Activated B cell treated with CpG ODN at 0.5 μM for 24 hours (primary cell): ENCODE measurements around the gene TRAPPC10. TPM values are rescaled to one million over a fixed set of nuclear protein-coding genes. Genes with fewer than 3 reads are reported as not detected.

Experiments used
- ATAC-seq: fragments of 200-7000 bp; cut with Tn5 transposase; one replicate; pipeline ENCODE4 v1.10.0; 2021; ENCODE audit warnings: low read depth, mild to moderate bottlenecking, moderate library complexity
- CTCF ChIA-PET: fragments of 350-600 bp; sonication (Branson Sonifier 250); formaldehyde crosslinking; loops from one replicate; lab custom pipeline; 2021; ENCODE audit warnings: antibody characterized with exemption; lab: Charles Lee
- POLR2A ChIA-PET: fragments of 350-600 bp; sonication (Branson Sonifier 250); formaldehyde crosslinking; loops from one replicate; lab custom pipeline; 2021; ENCODE audit warnings: antibody characterized with exemption; lab: Charles Lee
- DNase-seq: peaks from one replicate; pipeline ENCODE4 v3.0.0; 2022
- H3K27ac Mint-ChIP-seq: one replicate; pipeline ENCODE4 v1.8.0; 2020; ENCODE audit warnings: mixed read lengths
- H3K27me3 Mint-ChIP-seq: one replicate; pipeline ENCODE4 v1.8.0; 2021; ENCODE audit warnings: mixed read lengths
- H3K36me3 Mint-ChIP-seq: one replicate; pipeline ENCODE4 v1.8.0; 2021; ENCODE audit warnings: low read depth, mixed read lengths
- H3K4me1 Mint-ChIP-seq: one replicate; pipeline ENCODE4 v1.8.0; 2021; ENCODE audit warnings: mixed read lengths
- H3K4me3 Mint-ChIP-seq: one replicate; pipeline ENCODE4 v1.8.0; 2020; ENCODE audit warnings: mild to moderate bottlenecking, mixed read lengths
- H3K9me3 Mint-ChIP-seq: one replicate; pipeline ENCODE4 v1.8.0; 2020; ENCODE audit warnings: mixed read lengths
- intact Hi-C: fragments of 100-400 bp; cut with micrococcal nuclease; formaldehyde crosslinking; loops from one replicate; pipeline ENCODE4 v1.15.1; 2024
- total RNA-seq: library from RNA; stranded (reverse); gene quantifications from 2 replicates; pipeline ENCODE4 v1.2.3, GENCODE V29; 2022
- TF ChIP-seq, protein P1 (sequence below): fragments of 200-600 bp; IDR thresholded peaks from one replicate; pipeline ENCODE4 v1.8.0; 2022; ENCODE audit warnings: antibody characterized with exemption, mild to moderate bottlenecking

The TRAPPC10 gene
- total RNA-seq, 1 donor from 2014 or later: 96.0 TPM

DNA sequence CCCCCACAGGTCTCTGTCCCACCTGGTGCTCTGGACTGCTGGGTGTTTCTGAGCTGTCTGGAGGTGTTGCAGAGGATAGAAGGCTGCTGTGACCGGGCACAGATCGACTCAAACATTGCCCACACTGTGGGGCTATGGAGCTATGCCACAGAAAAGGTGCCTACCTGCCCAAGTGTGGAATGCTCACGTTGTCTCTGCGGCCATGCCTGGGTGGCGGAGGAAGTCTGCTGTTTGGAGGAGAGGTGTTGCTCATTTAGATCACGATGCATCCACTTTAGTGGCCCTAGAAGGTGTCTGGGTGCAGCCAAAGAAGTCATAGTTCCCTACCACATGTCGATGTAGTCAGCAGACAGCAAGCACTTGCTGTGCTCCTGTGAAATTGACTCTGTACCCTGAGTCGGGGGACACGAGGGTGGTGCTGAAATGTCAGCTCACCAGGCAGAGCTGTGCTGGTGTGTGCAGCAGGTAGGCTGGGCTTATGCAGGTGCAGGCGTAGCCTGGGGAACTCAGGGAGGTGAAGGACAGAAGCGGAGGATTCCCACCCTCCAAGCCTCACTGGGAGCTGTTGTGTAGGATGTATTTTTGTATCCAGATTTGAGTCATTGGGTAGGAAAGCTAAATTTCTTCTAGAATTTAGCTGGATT, 62.3 kb downstream of the TRAPPC10 start:
- no peaks in the 10 kb centered on the region for H3K27me3 Mint-ChIP-seq
- H3K36me3 Mint-ChIP-seq: peaks cover 88% of the 10 kb centered on the region
- intact Hi-C loops: no loop called here
- ChIA-PET CTCF (no interaction called here), POLR2A (interaction anchor here (1.3 kb wide), 1 partner anchor 15 kb away, joined by 4 read pairs; no protein-coding TSS in a partner anchor)
- TF ChIP-seq, protein P1, sequence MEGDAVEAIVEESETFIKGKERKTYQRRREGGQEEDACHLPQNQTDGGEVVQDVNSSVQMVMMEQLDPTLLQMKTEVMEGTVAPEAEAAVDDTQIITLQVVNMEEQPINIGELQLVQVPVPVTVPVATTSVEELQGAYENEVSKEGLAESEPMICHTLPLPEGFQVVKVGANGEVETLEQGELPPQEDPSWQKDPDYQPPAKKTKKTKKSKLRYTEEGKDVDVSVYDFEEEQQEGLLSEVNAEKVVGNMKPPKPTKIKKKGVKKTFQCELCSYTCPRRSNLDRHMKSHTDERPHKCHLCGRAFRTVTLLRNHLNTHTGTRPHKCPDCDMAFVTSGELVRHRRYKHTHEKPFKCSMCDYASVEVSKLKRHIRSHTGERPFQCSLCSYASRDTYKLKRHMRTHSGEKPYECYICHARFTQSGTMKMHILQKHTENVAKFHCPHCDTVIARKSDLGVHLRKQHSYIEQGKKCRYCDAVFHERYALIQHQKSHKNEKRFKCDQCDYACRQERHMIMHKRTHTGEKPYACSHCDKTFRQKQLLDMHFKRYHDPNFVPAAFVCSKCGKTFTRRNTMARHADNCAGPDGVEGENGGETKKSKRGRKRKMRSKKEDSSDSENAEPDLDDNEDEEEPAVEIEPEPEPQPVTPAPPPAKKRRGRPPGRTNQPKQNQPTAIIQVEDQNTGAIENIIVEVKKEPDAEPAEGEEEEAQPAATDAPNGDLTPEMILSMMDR: no peak
- peaks cover 5% of the 10 kb centered on the region for H3K4me1 Mint-ChIP-seq
- no peaks in the 10 kb centered on the region for H3K9me3 Mint-ChIP-seq
- no peak overlapping the region for H3K4me3 Mint-ChIP-seq
- ATAC-seq: no peak
- H3K27ac Mint-ChIP-seq: no peak overlapping the region
- no peak for DNase-seq

DNA sequence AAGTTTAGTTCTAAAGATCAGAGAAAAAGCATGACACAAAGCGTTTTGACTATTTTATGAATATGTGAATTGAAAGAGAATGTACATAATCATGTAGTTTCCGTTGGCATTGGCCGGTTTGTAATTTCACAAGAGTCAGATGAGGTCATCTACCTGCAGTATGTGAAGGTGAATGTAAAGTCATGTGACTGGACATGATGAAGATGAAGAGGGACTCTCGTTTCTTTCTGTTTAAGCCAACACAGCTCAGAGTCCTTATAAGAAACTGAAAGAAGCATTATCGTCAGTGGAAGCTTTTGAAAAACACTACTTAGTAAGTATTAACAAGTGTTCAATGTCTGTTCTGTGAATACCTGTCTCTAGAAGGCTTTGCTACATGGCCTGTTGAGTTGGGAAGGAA, 64.2 kb downstream of the TRAPPC10 start:
- ChIA-PET POLR2A (no interaction called here), CTCF (no interaction called here)
- Mint-ChIP-seq H3K9me3 (no peaks in the 10 kb centered on the region), H3K4me1 (peaks cover 12% of the 10 kb centered on the region), H3K27me3 (no peaks in the 10 kb centered on the region), H3K27ac (no peak overlapping the region), H3K36me3 (peaks cover 87% of the 10 kb centered on the region), H3K4me3 (no peak overlapping the region)
- TF ChIP-seq, protein P1: no peak
- DNase-seq: no peak
- ATAC-seq: no peak
- intact Hi-C loops: loop anchor here (2.0 kb wide), 1 partner anchor 16 kb away; no protein-coding TSS in a partner anchor

DNA sequence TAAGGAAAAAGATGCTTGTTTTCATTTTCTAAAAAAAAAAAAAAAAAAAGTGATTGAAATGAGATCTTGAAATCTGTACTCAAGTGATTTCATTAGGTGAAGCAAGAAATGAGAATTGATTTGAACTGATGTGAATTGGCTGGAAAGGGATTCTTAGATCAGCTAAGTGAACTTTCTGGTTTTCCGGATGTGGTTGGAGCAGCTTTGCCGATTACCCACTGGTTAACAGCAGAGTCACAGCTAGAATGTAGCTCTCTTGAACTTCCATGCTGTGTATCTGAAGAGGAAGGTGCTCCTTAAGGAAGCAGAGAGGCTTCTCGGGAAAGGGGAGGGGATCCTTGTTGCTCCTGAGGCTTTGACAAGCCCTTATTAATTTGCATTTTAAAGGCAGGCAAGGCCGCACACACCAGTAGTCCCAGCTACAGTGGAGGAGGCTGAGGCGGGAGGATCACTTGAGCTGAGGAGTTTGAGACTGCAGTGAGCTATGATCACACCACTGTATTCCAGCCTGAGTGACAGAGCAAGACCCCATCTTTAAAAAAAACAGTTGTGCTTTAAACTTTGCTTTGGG, 66.4 kb downstream of the TRAPPC10 start:
- ChIA-PET CTCF (no interaction called here), POLR2A (no interaction called here)
- Mint-ChIP-seq H3K4me3 (no peak overlapping the region), H3K27me3 (no peaks in the 10 kb centered on the region), H3K4me1 (peaks cover 15% of the 10 kb centered on the region), H3K9me3 (no peaks in the 10 kb centered on the region), H3K27ac (peak overlapping the region; percentile 41), H3K36me3 (peaks cover 87% of the 10 kb centered on the region)
- TF ChIP-seq, protein P1: no peak
- DNase-seq (no peak), ATAC-seq (no peak)
- intact Hi-C loops: no loop called here

DNA sequence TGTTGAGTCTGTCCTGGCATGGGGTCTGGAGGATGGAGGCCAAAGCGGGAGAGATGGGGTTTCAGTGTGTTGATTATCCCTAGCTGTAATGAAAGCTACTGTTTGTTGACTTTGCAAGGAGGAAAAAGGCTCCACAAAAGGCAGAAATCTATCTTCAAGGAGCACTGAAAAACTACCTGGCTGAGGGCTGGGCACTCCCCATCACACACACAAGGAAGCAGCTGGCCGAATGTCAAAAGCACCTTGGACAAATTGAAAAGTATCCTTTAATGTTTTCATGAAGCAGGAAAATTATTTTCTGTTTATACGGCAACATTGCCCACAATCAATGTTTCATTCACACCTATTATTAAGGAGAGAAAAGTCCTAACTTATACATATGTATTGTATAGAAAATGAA, 67.3 kb downstream of the TRAPPC10 start:
- TF ChIP-seq, protein P1: no peak
- Mint-ChIP-seq H3K27me3 (no peaks in the 10 kb centered on the region), H3K27ac (no peak overlapping the region), H3K4me1 (peaks cover 15% of the 10 kb centered on the region), H3K36me3 (peaks cover 88% of the 10 kb centered on the region), H3K4me3 (no peak overlapping the region), H3K9me3 (no peaks in the 10 kb centered on the region)
- intact Hi-C loops: no loop called here
- ATAC-seq (no peak), DNase-seq (no peak)
- ChIA-PET POLR2A (interaction anchor here (1.0 kb wide), 1 partner anchor 11 kb away, joined by 3 read pairs; no protein-coding TSS in a partner anchor), CTCF (interaction anchor here (0.7 kb wide), 1 partner anchor 45 kb away, joined by 3 read pairs; no protein-coding TSS in a partner anchor)

DNA sequence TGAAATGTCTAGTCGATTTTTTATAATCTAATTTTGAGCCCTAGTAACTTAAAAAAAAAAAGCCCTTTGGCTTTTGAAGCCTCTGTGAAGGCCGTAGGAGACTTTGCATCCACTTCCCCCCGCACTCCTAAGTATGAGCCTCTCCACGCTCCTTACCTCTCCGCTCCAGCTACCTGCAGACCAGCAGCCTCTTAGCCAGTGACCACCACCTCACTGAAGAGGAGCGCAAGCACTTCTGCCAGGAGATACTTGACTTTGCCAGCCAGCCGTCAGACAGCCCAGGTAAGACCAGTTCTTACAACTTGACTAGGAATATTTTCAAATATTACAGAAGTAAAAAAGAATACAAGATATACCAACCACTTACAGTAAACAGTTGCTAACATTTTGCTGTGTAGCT, 67.7 kb downstream of the TRAPPC10 start:
- TF ChIP-seq, protein P1: no peak
- ATAC-seq: no peak
- H3K36me3 Mint-ChIP-seq: peaks cover 88% of the 10 kb centered on the region
- ChIA-PET CTCF (interaction anchor here (0.7 kb wide), 1 partner anchor 45 kb away, joined by 3 read pairs; no protein-coding TSS in a partner anchor), POLR2A (interaction anchor here (1.0 kb wide), 1 partner anchor 10 kb away, joined by 3 read pairs; no protein-coding TSS in a partner anchor)
- DNase-seq: no peak
- no peak overlapping the region for H3K4me3 Mint-ChIP-seq
- H3K9me3 Mint-ChIP-seq: no peaks in the 10 kb centered on the region
- no peaks in the 10 kb centered on the region for H3K27me3 Mint-ChIP-seq
- intact Hi-C loops: no loop called here
- H3K27ac Mint-ChIP-seq: no peak overlapping the region
- H3K4me1 Mint-ChIP-seq: peaks cover 15% of the 10 kb centered on the region
